ENCODE measurements around the gene MYO18A. TPM values are rescaled to one million over a fixed set of nuclear protein-coding genes. Genes with fewer than 3 reads are reported as not detected.

Gene MYO18A
- total and polyA plus RNA-seq, 2 of the 4 experiments (the other 2 are of a cell fraction) = 22.4 to 39.1 TPM

- Histone ChIP-seq H3K9ac (ENCODE audit: low read depth, low read length) (peak overlapping the region; percentile 26; the same call in 1 of the 2 replicates), H3K9me3 (ENCODE audit: control insufficient read depth, insufficient read depth, low read length) (no peaks in the 10 kb centered on the region), H3K23ac (ENCODE audit: low read depth, low read length) (peak overlapping the region; percentile 61), H3K4me1 (ENCODE audit: control insufficient read depth, insufficient read depth, low read length) (peaks cover 71% of the 10 kb centered on the region), H2AK9ac (replicated peaks; ENCODE audit: low read depth, low read length, poor library complexity) (peak overlapping the region; percentile 26), H3K4ac (ENCODE audit: low read depth, low read length) (peak overlapping the region; percentile 97), H2BK5ac (ENCODE audit: low read depth, low read length, poor library complexity, severe bottlenecking) (peak overlapping the region; percentile 93), H2BK120ac (ENCODE audit: low read depth, low read length) (peak overlapping the region; percentile 92), H3K36me3 (ENCODE audit: control insufficient read depth, insufficient read depth, low read length) (0 out of 2 replicates have a peak, but pooled peaks cover 1% of the 10 kb centered on the region), H3K27ac (ENCODE audit: insufficient read depth, low read length) (peak overlapping the region; percentile 81), H4K5ac (ENCODE audit: low read depth, low read length) (peak overlapping the region; percentile 39), H3K18ac (ENCODE audit: low read depth, low read length) (peak overlapping the region; percentile 16), H2BK20ac (ENCODE audit: low read depth, low read length) (peak overlapping the region; percentile 99), H3K56ac (ENCODE audit: extremely low read depth, insufficient read depth, low read length) (peak overlapping the region; percentile 30; the same call in 1 of the 2 replicates), H3K14ac (replicated peaks; ENCODE audit: low read depth, low read length) (peak overlapping the region; percentile 84), H3K27me3 (ENCODE audit: control insufficient read depth, insufficient read depth, low read length) (no peaks in the 10 kb centered on the region), H4K91ac (ENCODE audit: insufficient read depth, low read depth, low read length) (peak overlapping the region; percentile 97), H2BK15ac (ENCODE audit: low read depth, low read length) (peak overlapping the region; percentile 98; the same call in 2 of the 3 replicates), H3K79me1 (ENCODE audit: low read depth in 1 of 2, low read length in 2 of 2) (peaks cover 49 to 92% of the 10 kb centered on the region in 2 experiments), H2AK5ac (ENCODE audit: low read depth, low read length) (peak overlapping the region; percentile 87), H4K20me1 (ENCODE audit: insufficient read depth, low read length) (peaks cover 10% of the 10 kb centered on the region), H3K9me1 (ENCODE audit: insufficient read depth, low read length) (peaks cover 69% of the 10 kb centered on the region), H3K4me2 (ENCODE audit: low read depth, low read length) (peak overlapping the region; percentile 32), H3K4me3 (ENCODE audit: insufficient read depth, low read depth, low read length) (no peak overlapping the region), H2AFZ (replicated peaks; ENCODE audit: low read length, poor library complexity) (peak overlapping the region; percentile 9), H4K8ac (ENCODE audit: low read depth in 2 of 2, low read length in 2 of 2) (peak overlapping the region; percentile 81 to 89)
- ChIA-PET CTCF (interaction anchor here (0.7 to 0.9 kb wide), 2 partner anchors 9 to 21 kb away, joined by 3 to 4 read pairs; partner anchors contain the start of gene MYO18A), POLR2A (ENCODE audit: unreplicated experiment) (interaction anchor here (0.6 kb wide), 1 partner anchor 968 kb away, joined by 7 read pairs; no protein-coding TSS in a partner anchor)
- in situ Hi-C loops (cut with MboI; ENCODE audit: low sequenced_read_pairs) (no loop called here), intact Hi-C loops (cut with micrococcal nuclease) (no loop called here), dilution Hi-C loops (cut with HindIII; ENCODE audit: low sequenced_read_pairs, unreplicated experiment) (no loop called here)
- DNase-seq = peak; percentile 74
- TF ChIP-seq SMC3 (IDR thresholded peaks at IDR 0.05; ENCODE audit: low read depth, low read length) = no peak
- TF ChIP-seq MAZ (IDR thresholded peaks at IDR 0.05; ENCODE audit: borderline replicate concordance, low read depth, low read length) = peak; percentile 77; the same call in 1 of the 2 replicates
- TF ChIP-seq BHLHE40 (IDR thresholded peaks at IDR 0.05; ENCODE audit: low read depth, low read length) = peak; percentile 73; the same call in 1 of the 2 replicates
- BruUV-seq (replicated peaks) = no TSS peak
- peak; percentile 80 for ATAC-seq (ENCODE audit: low read depth)
- WGBS, 2 experiments (ENCODE audit: extremely low coverage in 2 of 2, insufficient read length in 1 of 2) = 82% methylated on average over 5 of the region's 13 CpGs; no CpG with 5 or more reads in 1 of the 2 experiments
Measured at GRCh38 chr17:29158488-29159275, 21.5 kb downstream of the MYO18A start.

Measured in IMR-90 (cell line).